GM10266 (cell line): ENCODE data around the gene GHRH.

Experiments
- DNase-seq: peaks from one replicate; pipeline ENCODE4 v3.0.0; 2012; ENCODE audit errors: extremely low spot score
- CTCF ChIP-seq: IDR thresholded peaks from 2 replicates; pipeline ENCODE4 v1.5.1; 2012; ENCODE audit warnings: mild to moderate bottlenecking, low read depth; ENCODE audit not compliant: control insufficient read depth, insufficient read depth; ENCODE audit errors: missing control alignments

Gene GHRH

GRCh38 chr20:37231947-37232630, 29.5 kb downstream of the GHRH start:
- no peak for DNase-seq
- no peak for TF ChIP-seq CTCF

GRCh38 chr20:37230200-37230599, 31.4 kb downstream of the GHRH start:
- no peak for DNase-seq
- TF ChIP-seq CTCF = no peak

GRCh38 chr20:37229357-37229756, 32.3 kb downstream of the GHRH start:
- TF ChIP-seq CTCF = no peak

GRCh38 chr20:37228656-37229055, 33.0 kb downstream of the GHRH start:
- no peak for DNase-seq
- no peak for TF ChIP-seq CTCF

More at GRCh38 chr20:37229357-37229756, 32.3 kb downstream of the GHRH start:
- no peak for DNase-seq

GRCh38 chr20:37228082-37228481, 33.5 kb downstream of the GHRH start:
- TF ChIP-seq CTCF = no peak
- no peak for DNase-seq

- TF ChIP-seq CTCF = no peak
- DNase-seq = no peak
These were observed 34.7 kb downstream of the GHRH start for GRCh38 chr20:37226889-37227288.

- no peak for DNase-seq
- no peak for TF ChIP-seq CTCF
These were observed 36.5 kb downstream of the GHRH start for GRCh38 chr20:37225146-37225545.
